Activated CD4-positive, alpha-beta T cell treated with anti-CD3 and anti-CD28 coated beads, Interleukin-2, amount 50 U/mL, for 16 hours (primary cell): ENCODE results near the gene MN1.

Experiments
- DNase-seq: peaks from one replicate; pipeline ENCODE4 v3.0.0-alpha.2; 2020

MN1 gene

GRCh38 chr22:27801616-27802345 is at the start of gene MN1:
TSS of gene MN1 (minus strand) at chr22:27801756. CDS start at chr22:27800543, 1,213 bp downstream.
- no peak for DNase-seq

- no peak for DNase-seq
Observed at GRCh38 chr22:27850000-27850521, 48.5 kb upstream of the MN1 start.

- no peak for DNase-seq
Observed at GRCh38 chr22:27848005-27848404, 46.4 kb upstream of the MN1 start.

- no peak for DNase-seq
Observed at GRCh38 chr22:27846910-27847309, 45.4 kb upstream of the MN1 start.

- no peak for DNase-seq
Observed at GRCh38 chr22:27846248-27846757, 44.7 kb upstream of the MN1 start.

- no peak for DNase-seq
Observed at GRCh38 chr22:27845644-27846043, 44.1 kb upstream of the MN1 start.

- no peak for DNase-seq
Observed at GRCh38 chr22:27844656-27845591, 43.4 kb upstream of the MN1 start.

- no peak for DNase-seq
Observed at GRCh38 chr22:27844256-27844655, 42.7 kb upstream of the MN1 start.

GRCh38 chr22:27843441-27843840 is 41.9 kb upstream of the MN1 start:
- DNase-seq: no peak

- DNase-seq: no peak
Observed at GRCh38 chr22:27842669-27843431, 41.3 kb upstream of the MN1 start.

- DNase-seq: no peak
Observed at GRCh38 chr22:27842201-27842600, 40.6 kb upstream of the MN1 start.

- no peak for DNase-seq
Observed at GRCh38 chr22:27840436-27840835, 38.9 kb upstream of the MN1 start.

- DNase-seq: no peak
Observed at GRCh38 chr22:27839057-27839660, 37.6 kb upstream of the MN1 start.

- DNase-seq: no peak
Observed at GRCh38 chr22:27836181-27836580, 34.6 kb upstream of the MN1 start.

GRCh38 chr22:27835446-27835845 is 33.9 kb upstream of the MN1 start:
- no peak for DNase-seq

GRCh38 chr22:27834364-27835185 is 33.0 kb upstream of the MN1 start:
- DNase-seq: no peak

- no peak for DNase-seq
Observed at GRCh38 chr22:27833803-27834202, 32.2 kb upstream of the MN1 start.

- DNase-seq: no peak
Observed at GRCh38 chr22:27832606-27833005, 31.1 kb upstream of the MN1 start.

- no peak for DNase-seq
Observed at GRCh38 chr22:27829620-27830019, 28.1 kb upstream of the MN1 start.

GRCh38 chr22:27827604-27828587 is 26.3 kb upstream of the MN1 start:
- DNase-seq: no peak
